NCI-H345 treated with DMSO at 0.1 percent for 48 hours (cell line): ENCODE results near the gene DCXR.

ENCODE experiments used
- DNase-seq: peaks from one replicate; lab custom pipeline; 2025; ENCODE audit not compliant: unreplicated experiment; lab: John Stamatoyannopoulos, UW

DCXR gene

GRCh38 chr17:82037092-82037888, at the start of gene DCXR:
DCXR (minus strand) TSS chr17:82037697; CDS start chr17:82037682, 15 bp downstream.
- DNase-seq = peak; percentile 99

GRCh38 chr17:82085931-82086764, 48.7 kb upstream of the DCXR start:
- no peak for DNase-seq

- no peak for DNase-seq
These were observed 47.7 kb upstream of the DCXR start for GRCh38 chr17:82085031-82085861.

GRCh38 chr17:82084373-82085030, 47.0 kb upstream of the DCXR start:
- no peak for DNase-seq

- no peak for DNase-seq
These were observed 46.2 kb upstream of the DCXR start for GRCh38 chr17:82083533-82084359.

GRCh38 chr17:82083009-82083408, 45.5 kb upstream of the DCXR start:
- no peak for DNase-seq

- no peak for DNase-seq
These were observed 45.0 kb upstream of the DCXR start for GRCh38 chr17:82082456-82082855.

GRCh38 chr17:82081966-82082365, 44.5 kb upstream of the DCXR start:
- DNase-seq = no peak

GRCh38 chr17:82081546-82081945, 44.0 kb upstream of the DCXR start:
- no peak for DNase-seq

GRCh38 chr17:82080789-82081464, 43.4 kb upstream of the DCXR start:
- DNase-seq = no peak

- DNase-seq = no peak
These were observed 42.7 kb upstream of the DCXR start for GRCh38 chr17:82080048-82080788.

GRCh38 chr17:82079001-82079677, 41.6 kb upstream of the DCXR start:
- DNase-seq = no peak

GRCh38 chr17:82078433-82078832, 40.9 kb upstream of the DCXR start:
- no peak for DNase-seq

- no peak for DNase-seq
These were observed 40.3 kb upstream of the DCXR start for GRCh38 chr17:82077617-82078358.

GRCh38 chr17:82076785-82077591, 39.5 kb upstream of the DCXR start:
- no peak for DNase-seq

- DNase-seq = no peak
These were observed 38.7 kb upstream of the DCXR start for GRCh38 chr17:82076018-82076784.
